ENCODE data around the gene CARMIL1.

GRCh38 chr6:25303254-25303653 lies 24.1 kb downstream of the CARMIL1 start:
- TF ChIP-seq CTCF (IDR thresholded peaks at IDR 0.05) (no peak), POLR2A (IDR thresholded peaks at IDR 0.05) (no peak)
